ENCODE results near the gene TEX36. TPM values are rescaled to one million over a fixed set of nuclear protein-coding genes. Genes with fewer than 3 reads are reported as not detected.

The TEX36 gene
- total and polyA plus RNA-seq, 2 of the 13 experiments (the other 11 are each of a cell fraction or from before 2014, with no cell fraction given): not detected

DNA sequence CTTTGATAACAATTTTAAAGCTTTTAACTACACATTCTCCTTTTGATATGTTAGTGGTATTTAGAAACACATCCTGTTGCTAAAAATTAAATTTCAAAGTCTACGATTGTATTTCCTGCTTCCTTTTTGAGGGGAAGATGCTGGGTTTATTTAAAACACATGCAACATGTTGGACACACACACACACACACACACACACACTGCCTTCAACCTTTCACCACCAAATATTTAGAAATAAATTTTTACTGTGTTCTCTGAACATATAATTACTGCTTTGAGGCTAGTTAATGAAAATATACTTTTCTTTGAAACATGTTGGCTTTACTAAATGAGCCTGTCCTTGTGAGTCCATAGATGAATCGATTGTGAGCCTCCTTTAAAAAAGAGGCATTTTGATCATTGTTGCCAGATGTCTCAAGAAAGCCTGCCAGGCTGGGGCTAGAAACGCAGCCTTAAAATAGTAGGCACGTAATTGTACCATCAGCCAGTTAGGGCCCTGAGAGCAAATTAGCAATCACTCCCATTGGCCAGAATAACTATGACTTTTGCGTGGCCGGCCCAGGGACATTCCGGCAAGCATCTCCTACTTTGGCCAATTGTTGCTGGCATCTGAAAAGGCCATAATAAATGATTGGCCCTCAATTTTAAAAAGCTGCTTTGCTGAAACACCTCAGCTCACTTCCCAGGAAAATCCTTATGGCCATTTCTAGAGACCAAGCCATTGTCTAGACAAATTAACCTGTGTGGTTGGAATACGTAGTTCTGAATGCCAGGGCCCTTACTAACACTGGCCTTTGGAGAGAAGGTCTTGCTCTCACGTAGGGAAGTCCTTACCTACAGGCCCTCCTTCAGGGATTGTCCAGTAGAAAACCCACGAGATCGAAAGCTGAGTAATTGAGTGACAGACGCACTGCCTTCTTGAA lies 9.9 kb upstream of the TEX36 start:
- in situ Hi-C loops (cut with HindIII; ENCODE audit: extremely low pct_ligation_motif_present, low pct_unique_long_range_greater_than_20kb) (no loop called here), intact Hi-C loops (cut with micrococcal nuclease; ENCODE audit: unreplicated experiment) (no loop called here)
- Histone ChIP-seq H3K79me2 (ENCODE audit: insufficient read depth, low read length) (no peaks in the 10 kb centered on the region), H2AFZ (ENCODE audit: low read length) (no peak overlapping the region), H3K4me3 (replicated peaks in 1 of 3; ENCODE audit: insufficient read depth in 1 of 3, low read depth in 2 of 3, low read length in 3 of 3) (no peak overlapping the region), H3K9me3 (ENCODE audit: low read length) (no peaks in the 10 kb centered on the region), H3K36me3 (replicated peaks in 1 of 2; ENCODE audit: control insufficient read depth in 1 of 2, insufficient read depth in 2 of 2, low read length in 2 of 2) (no peaks in the 10 kb centered on the region), H4K20me1 (ENCODE audit: insufficient read depth, low read length) (no peaks in the 10 kb centered on the region), H3K9ac (ENCODE audit: insufficient read depth, low read depth, low read length) (no peak overlapping the region), H3K4me2 (ENCODE audit: low read depth, low read length) (no peak overlapping the region), H3K27me3 (ENCODE audit: control insufficient read depth in 1 of 2, insufficient read depth in 2 of 2, low read length in 2 of 2) (peaks cover 2 to 55% of the 10 kb centered on the region in 2 experiments), H3K27ac (ENCODE audit: extremely low read length, insufficient read depth, low read length) (no peak overlapping the region), H3K4me1 (ENCODE audit: insufficient read depth, low read length) (no peaks in the 10 kb centered on the region)
- BruUV-seq (replicated peaks): no TSS peak
- DNase-seq (ENCODE audit: low spot score) (no peak), ATAC-seq (no peak), FAIRE-seq (no peak)
- 22% methylated on average over 12 of the region's 12 CpGs for WGBS (ENCODE audit: low lambda C conversion rate)
- CTCF ChIA-PET (ENCODE audit: low intra/inter-chr PET ratio, low total read pairs): no interaction called here
- POLR2A ChIA-PET: no interaction called here
- TF ChIP-seq NFIC (IDR thresholded peaks at IDR 0.05; ENCODE audit: low read length) (no peak), ZNF512 (CRISPR knock-in tag; IDR thresholded peaks at IDR 0.05) (no peak), ZBTB3 (CRISPR knock-in tag; IDR thresholded peaks at IDR 0.05; ENCODE audit: borderline replicate concordance, low read depth) (no peak), SALL1 (CRISPR knock-in tag; IDR thresholded peaks at IDR 0.05) (no peak), TARDBP (CRISPR knock-in tag; IDR thresholded peaks at IDR 0.05) (no peak), ZNF891 (CRISPR knock-in tag; IDR thresholded peaks at IDR 0.05) (no peak), ZNF773 (CRISPR knock-in tag; IDR thresholded peaks at IDR 0.05; ENCODE audit: borderline replicate concordance) (no peak), GPN1 (CRISPR knock-in tag; IDR thresholded peaks at IDR 0.05; ENCODE audit: borderline replicate concordance) (no peak), PPARG (CRISPR knock-in tag; conservative IDR thresholded peaks at IDR 0.05) (no peak), SIX4 (CRISPR knock-in tag; IDR thresholded peaks at IDR 0.05) (no peak), DNMT3B (CRISPR knock-in tag; conservative IDR thresholded peaks at IDR 0.05) (no peak), FOXA3 (CRISPR knock-in tag; IDR thresholded peaks at IDR 0.05) (no peak)
- TF ChIP-seq, protein P1, sequence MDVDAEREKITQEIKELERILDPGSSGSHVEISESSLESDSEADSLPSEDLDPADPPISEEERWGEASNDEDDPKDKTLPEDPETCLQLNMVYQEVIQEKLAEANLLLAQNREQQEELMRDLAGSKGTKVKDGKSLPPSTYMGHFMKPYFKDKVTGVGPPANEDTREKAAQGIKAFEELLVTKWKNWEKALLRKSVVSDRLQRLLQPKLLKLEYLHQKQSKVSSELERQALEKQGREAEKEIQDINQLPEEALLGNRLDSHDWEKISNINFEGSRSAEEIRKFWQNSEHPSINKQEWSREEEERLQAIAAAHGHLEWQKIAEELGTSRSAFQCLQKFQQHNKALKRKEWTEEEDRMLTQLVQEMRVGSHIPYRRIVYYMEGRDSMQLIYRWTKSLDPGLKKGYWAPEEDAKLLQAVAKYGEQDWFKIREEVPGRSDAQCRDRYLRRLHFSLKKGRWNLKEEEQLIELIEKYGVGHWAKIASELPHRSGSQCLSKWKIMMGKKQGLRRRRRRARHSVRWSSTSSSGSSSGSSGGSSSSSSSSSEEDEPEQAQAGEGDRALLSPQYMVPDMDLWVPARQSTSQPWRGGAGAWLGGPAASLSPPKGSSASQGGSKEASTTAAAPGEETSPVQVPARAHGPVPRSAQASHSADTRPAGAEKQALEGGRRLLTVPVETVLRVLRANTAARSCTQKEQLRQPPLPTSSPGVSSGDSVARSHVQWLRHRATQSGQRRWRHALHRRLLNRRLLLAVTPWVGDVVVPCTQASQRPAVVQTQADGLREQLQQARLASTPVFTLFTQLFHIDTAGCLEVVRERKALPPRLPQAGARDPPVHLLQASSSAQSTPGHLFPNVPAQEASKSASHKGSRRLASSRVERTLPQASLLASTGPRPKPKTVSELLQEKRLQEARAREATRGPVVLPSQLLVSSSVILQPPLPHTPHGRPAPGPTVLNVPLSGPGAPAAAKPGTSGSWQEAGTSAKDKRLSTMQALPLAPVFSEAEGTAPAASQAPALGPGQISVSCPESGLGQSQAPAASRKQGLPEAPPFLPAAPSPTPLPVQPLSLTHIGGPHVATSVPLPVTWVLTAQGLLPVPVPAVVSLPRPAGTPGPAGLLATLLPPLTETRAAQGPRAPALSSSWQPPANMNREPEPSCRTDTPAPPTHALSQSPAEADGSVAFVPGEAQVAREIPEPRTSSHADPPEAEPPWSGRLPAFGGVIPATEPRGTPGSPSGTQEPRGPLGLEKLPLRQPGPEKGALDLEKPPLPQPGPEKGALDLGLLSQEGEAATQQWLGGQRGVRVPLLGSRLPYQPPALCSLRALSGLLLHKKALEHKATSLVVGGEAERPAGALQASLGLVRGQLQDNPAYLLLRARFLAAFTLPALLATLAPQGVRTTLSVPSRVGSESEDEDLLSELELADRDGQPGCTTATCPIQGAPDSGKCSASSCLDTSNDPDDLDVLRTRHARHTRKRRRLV (CRISPR knock-in tag; IDR thresholded peaks at IDR 0.05): no peak
- TF ChIP-seq, protein P2, sequence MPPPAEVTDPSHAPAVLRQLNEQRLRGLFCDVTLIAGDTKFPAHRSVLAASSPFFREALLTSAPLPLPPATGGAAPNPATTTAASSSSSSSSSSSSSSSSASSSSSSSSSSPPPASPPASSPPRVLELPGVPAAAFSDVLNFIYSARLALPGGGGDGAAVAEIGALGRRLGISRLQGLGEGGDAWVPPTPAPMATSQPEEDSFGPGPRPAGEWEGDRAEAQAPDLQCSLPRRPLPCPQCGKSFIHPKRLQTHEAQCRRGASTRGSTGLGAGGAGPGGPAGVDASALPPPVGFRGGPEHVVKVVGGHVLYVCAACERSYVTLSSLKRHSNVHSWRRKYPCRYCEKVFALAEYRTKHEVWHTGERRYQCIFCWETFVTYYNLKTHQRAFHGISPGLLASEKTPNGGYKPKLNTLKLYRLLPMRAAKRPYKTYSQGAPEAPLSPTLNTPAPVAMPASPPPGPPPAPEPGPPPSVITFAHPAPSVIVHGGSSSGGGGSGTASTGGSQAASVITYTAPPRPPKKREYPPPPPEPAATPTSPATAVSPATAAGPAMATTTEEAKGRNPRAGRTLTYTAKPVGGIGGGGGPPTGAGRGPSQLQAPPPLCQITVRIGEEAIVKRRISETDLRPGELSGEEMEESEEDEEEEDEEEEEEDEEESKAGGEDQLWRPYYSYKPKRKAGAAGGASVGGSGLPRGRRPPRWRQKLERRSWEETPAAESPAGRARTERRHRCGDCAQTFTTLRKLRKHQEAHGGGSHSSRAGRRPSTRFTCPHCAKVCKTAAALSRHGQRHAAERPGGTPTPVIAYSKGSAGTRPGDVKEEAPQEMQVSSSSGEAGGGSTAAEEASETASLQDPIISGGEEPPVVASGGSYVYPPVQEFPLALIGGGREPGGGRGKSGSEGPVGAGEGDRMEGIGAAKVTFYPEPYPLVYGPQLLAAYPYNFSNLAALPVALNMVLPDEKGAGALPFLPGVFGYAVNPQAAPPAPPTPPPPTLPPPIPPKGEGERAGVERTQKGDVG (CRISPR knock-in tag; IDR thresholded peaks at IDR 0.05; ENCODE audit: borderline replicate concordance): no peak

All from HepG2 (cell line).